Right lobe of liver (tissue), 6 donors: ENCODE measurements around the gene CYP21A2. TPM values are rescaled to one million over a fixed set of nuclear protein-coding genes. Genes with fewer than 3 reads are reported as not detected.
"Not testable (repeated sequence)": the region's sequence is repeated elsewhere in the genome, so short reads cannot be mapped to it uniquely, and the experiment has no call there.

Experiments
- ATAC-seq, 4 donors: fragments of 200-7000 bp; cut with Tn5 transposase; one replicate each; pipeline ENCODE4 v1.9.1; 2020; ENCODE audit warnings: mild to moderate bottlenecking in 4 of 4, moderate library complexity in 4 of 4
- DNase-seq, 3 donors: peaks; one replicate each; pipeline ENCODE4 v3.0.0-alpha.2; 2020
- H3K27ac ChIP-seq, 3 donors: fragments of 200-600 bp; one replicate each; pipeline ENCODE4 v1.8.0; 2022
- H3K27me3 ChIP-seq, 2 donors: fragments of 200-600 bp; one replicate each; pipeline ENCODE4 v1.8.0; 2022
- H3K36me3 ChIP-seq, 4 donors: fragments of 200-600 bp; sonication (generic) in 1 of 4; one replicate each; pipeline versions ENCODE4 v1.5.1 to v1.8.0; 2017 to 2022; ENCODE audit warnings: control low read depth in 1 of 4
- H3K4me1 ChIP-seq, 4 donors: fragments of 200-600 bp; sonication (generic) in 1 of 4; one replicate each; pipeline versions ENCODE4 v1.5.1 to v1.8.0; 2017 to 2022; ENCODE audit warnings: control low read depth in 1 of 4
- H3K4me3 ChIP-seq, 3 donors: fragments of 200-600 bp; one replicate each; pipeline ENCODE4 v1.8.0; 2022
- H3K9me3 ChIP-seq, 4 donors: fragments of 200-600 bp; sonication (generic) in 1 of 4; one replicate each; pipeline versions ENCODE4 v1.5.1 to v1.8.0; 2017 to 2022; ENCODE audit warnings: control low read depth in 1 of 4
- POLR2A ChIP-seq: fragments of 450-650 bp; IDR thresholded peaks from one replicate; pipeline ENCODE4 v1.6.1; 2017; ENCODE audit warnings: antibody characterized with exemption, mild to moderate bottlenecking
- WGBS: methylation state at CpG from one replicate; pipeline ENCODE4 v1.1.6; 2018; ENCODE audit warnings: low coverage, low lambda C conversion rate; ENCODE audit not compliant: insufficient coverage; ENCODE audit errors: missing lambda C conversion rate; 5-methylcytosine and 5-hydroxymethylcytosine counted together
- intact Hi-C, 2 donors: fragments of 100-400 bp; cut with DNase I; formaldehyde crosslinking; loops; one replicate each; pipeline versions ENCODE4 v1.11.2 to v1.14.1; 2022
- total RNA-seq, 6 experiments: library from RNA; depleted of rRNA in 2 of 6; stranded (reverse); fragments of >200 nt in 2 of 6; fragmentation: NEBNext Ultra II Directional in 3 of 6; extraction: Animal tissue kit (Norgen Biotek cat#: 25700) in 3 of 6; gene quantifications; one replicate each; pipeline versions ENCODE4 v1.1.0 to v1.2.4, GENCODE V29; 2016 to 2023
- TF ChIP-seq, protein P1 (sequence below), 4 donors: fragments of 200-600 bp in 3 of 4; fragments of 450-650 bp in 1 of 4; IDR thresholded peaks; one replicate each; pipeline versions ENCODE4 v1.5.1 to v1.8.0; 2016 to 2022; ENCODE audit warnings: antibody characterized with exemption in 4 of 4, mild to moderate bottlenecking in 2 of 4
- donor health status: DM: no; HTN: yes; CAD: no.
- donor health status: DM: no; HTN: no; CAD: no.
- donor health status: DM: no; HTN: no; CAD: no.
- donor health status: DM: no; HTN: yes; CAD: no.
- donor health status: DM: no; HTN: yes; CAD: no.

The CYP21A2 gene
- total RNA-seq, 6 experiments from 2014 or later = 5.7 to 60.7 (median 14.0) TPM

- TF ChIP-seq POLR2A = no peak
- TF ChIP-seq, protein P1, sequence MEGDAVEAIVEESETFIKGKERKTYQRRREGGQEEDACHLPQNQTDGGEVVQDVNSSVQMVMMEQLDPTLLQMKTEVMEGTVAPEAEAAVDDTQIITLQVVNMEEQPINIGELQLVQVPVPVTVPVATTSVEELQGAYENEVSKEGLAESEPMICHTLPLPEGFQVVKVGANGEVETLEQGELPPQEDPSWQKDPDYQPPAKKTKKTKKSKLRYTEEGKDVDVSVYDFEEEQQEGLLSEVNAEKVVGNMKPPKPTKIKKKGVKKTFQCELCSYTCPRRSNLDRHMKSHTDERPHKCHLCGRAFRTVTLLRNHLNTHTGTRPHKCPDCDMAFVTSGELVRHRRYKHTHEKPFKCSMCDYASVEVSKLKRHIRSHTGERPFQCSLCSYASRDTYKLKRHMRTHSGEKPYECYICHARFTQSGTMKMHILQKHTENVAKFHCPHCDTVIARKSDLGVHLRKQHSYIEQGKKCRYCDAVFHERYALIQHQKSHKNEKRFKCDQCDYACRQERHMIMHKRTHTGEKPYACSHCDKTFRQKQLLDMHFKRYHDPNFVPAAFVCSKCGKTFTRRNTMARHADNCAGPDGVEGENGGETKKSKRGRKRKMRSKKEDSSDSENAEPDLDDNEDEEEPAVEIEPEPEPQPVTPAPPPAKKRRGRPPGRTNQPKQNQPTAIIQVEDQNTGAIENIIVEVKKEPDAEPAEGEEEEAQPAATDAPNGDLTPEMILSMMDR (IDR thresholded peaks at IDR 0.05) = no peak
- no peak for ATAC-seq
- DNase-seq = peak in 1 of 3 donors; percentile 37
- no peaks in the 10 kb centered on the region for H3K36me3 ChIP-seq
- intact Hi-C loops = no loop called here
- H3K4me3 ChIP-seq = no peak overlapping the region
- H3K4me1 ChIP-seq = peaks cover 0 to 9% (median 0%) of the 10 kb centered on the region in 4 donors
- H3K9me3 ChIP-seq = no peaks in the 10 kb centered on the region
- no CpG with 5 or more reads among the region's 6 CpGs for WGBS
- no peaks in the 10 kb centered on the region for H3K27me3 ChIP-seq
- H3K27ac ChIP-seq = no peak overlapping the region
Observed at GRCh38 chr6:32047539-32047854, 9.3 kb downstream of the CYP21A2 start.

GRCh38 chr6:32047855-32048766, 9.9 kb downstream of the CYP21A2 start:
- intact Hi-C loops = no loop called here
- Histone ChIP-seq H3K9me3 (no peaks in the 10 kb centered on the region), H3K27me3 (no peaks in the 10 kb centered on the region), H3K27ac (no peak overlapping the region), H3K4me1 (peaks cover 0 to 9% (median 0%) of the 10 kb centered on the region in 4 donors), H3K36me3 (no peaks in the 10 kb centered on the region), H3K4me3 (peak overlapping the region in 2 of 3 donors; percentile 5 to 17)
- ATAC-seq = peak; percentile 63 to 91 (median 88)
- TF ChIP-seq, protein P1 (IDR thresholded peaks at IDR 0.05) = peak; percentile 79 to 93 (median 90)
- no peak for TF ChIP-seq POLR2A
- peak; percentile 78 to 85 (median 83) for DNase-seq
- WGBS = 46% methylated on average over 24 of the region's 42 CpGs

DNA sequence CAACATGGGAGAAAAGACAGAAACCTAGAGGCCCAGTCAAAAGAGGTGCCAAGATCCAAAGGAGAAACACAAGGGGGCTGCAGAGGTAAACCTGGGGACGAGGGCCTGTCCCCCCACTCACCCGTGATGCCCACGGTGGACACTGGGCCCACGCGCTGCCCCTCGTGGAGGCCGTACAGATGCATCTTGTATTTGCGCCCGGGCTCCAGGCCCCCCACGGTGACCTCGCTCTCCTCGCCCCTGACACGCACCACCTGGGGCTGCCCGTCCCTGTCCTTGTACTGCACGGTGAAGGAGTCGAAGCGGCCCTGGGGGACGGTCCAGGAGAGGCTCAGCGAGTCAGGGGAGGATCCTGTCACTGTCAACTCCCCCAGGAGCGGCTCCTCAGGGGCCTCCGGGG, 10.9 kb downstream of the CYP21A2 start:
- DNase-seq, H3K27ac ChIP-seq, intact Hi-C loops, H3K9me3 ChIP-seq, ATAC-seq, H3K4me1 ChIP-seq, H3K27me3 ChIP-seq, H3K4me3 ChIP-seq, H3K36me3 ChIP-seq: not testable (repeated sequence)
- WGBS = 93% methylated on average over 5 of the region's 21 CpGs

GRCh38 chr6:32049736-32050135, 11.5 kb downstream of the CYP21A2 start:
- H3K27me3 ChIP-seq, H3K36me3 ChIP-seq, H3K9me3 ChIP-seq, ATAC-seq, H3K4me3 ChIP-seq, H3K4me1 ChIP-seq, H3K27ac ChIP-seq, intact Hi-C loops: not testable (repeated sequence)
- WGBS = no CpG with 5 or more reads among the region's 11 CpGs
- peak in 1 of 3 donors; percentile 44 for DNase-seq

GRCh38 chr6:32050562-32050961, 12.3 kb downstream of the CYP21A2 start:
- no peak for ATAC-seq
- intact Hi-C loops = no loop called here
- H3K27ac ChIP-seq = no peak overlapping the region
- H3K9me3 ChIP-seq = no peaks in the 10 kb centered on the region
- TF ChIP-seq POLR2A = no peak
- TF ChIP-seq, protein P1 (IDR thresholded peaks at IDR 0.05) = no peak
- DNase-seq = no peak
- H3K36me3 ChIP-seq = no peaks in the 10 kb centered on the region
- no peaks in the 10 kb centered on the region for H3K27me3 ChIP-seq
- WGBS = 63% methylated on average over 5 of the region's 5 CpGs
- H3K4me3 ChIP-seq = no peak overlapping the region
- H3K4me1 ChIP-seq = peaks cover 0 to 9% (median 0%) of the 10 kb centered on the region in 4 donors

DNA sequence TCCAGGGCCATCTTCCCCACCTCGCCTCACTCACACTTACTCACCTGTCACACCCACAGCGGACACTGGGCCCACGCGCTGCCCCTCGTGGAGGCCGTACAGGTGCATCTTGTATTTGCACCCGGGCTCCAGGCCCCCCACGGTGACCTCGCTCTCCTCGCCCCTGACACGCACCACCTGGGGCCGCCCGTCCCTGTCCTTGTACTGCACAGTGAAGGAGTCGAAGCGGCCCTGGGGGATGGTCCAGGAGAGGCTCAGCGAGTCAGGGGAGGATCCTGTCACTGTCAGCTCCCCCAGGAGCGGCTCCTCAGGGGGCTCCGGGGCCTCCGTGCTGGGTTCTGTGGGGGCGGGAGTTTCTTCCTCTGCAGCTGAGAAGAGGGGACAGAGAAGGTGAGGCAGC, 14.4 kb downstream of the CYP21A2 start:
- WGBS = 69% methylated on average over 5 of the region's 20 CpGs
- H3K36me3 ChIP-seq, intact Hi-C loops, ATAC-seq, H3K4me1 ChIP-seq, DNase-seq, H3K27ac ChIP-seq, H3K9me3 ChIP-seq, H3K4me3 ChIP-seq, H3K27me3 ChIP-seq: not testable (repeated sequence)

GRCh38 chr6:32053314-32053713, 15.1 kb downstream of the CYP21A2 start:
- 76% methylated on average over 3 of the region's 13 CpGs for WGBS
- not testable (repeated sequence) for DNase-seq

DNA sequence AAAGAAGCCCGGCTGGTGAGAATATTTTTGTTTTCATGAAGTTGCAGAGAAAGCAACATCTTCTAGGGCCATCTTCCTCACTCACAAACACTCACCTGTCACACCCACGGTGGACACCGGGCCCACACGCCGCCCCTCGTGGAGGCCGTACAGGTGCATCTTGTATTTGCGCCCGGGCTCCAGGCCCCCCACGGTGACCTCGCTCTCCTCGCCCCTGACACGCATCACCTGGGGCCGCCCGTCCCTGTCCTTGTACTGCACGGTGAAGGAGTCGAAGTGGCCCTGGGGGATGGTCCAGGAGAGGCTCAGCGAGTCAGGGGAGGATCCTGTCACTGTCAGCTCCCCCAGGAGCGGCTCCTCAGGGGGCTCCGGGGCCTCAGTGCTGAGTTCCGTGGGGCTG, 17.5 kb downstream of the CYP21A2 start:
- H3K9me3 ChIP-seq, DNase-seq, H3K4me3 ChIP-seq, H3K36me3 ChIP-seq, intact Hi-C loops, H3K27ac ChIP-seq, H3K4me1 ChIP-seq, H3K27me3 ChIP-seq, ATAC-seq: not testable (repeated sequence)
- 90% methylated on average over 20 of the region's 21 CpGs for WGBS

More at GRCh38 chr6:32053314-32053713, 15.1 kb downstream of the CYP21A2 start:
- H3K27me3 ChIP-seq, H3K4me3 ChIP-seq, H3K27ac ChIP-seq, ATAC-seq, H3K9me3 ChIP-seq, H3K36me3 ChIP-seq, intact Hi-C loops, H3K4me1 ChIP-seq: not testable (repeated sequence)
